ENCODE measurements around the gene NRARP. TPM values are rescaled to one million over a fixed set of nuclear protein-coding genes. Genes with fewer than 3 reads are reported as not detected.
A peak's percentile ranks its signal among the peaks of the same experiment; 100 is the strongest.

NRARP gene
- total RNA-seq, 1 experiment from 2014 or later = 16.9 TPM

DNA sequence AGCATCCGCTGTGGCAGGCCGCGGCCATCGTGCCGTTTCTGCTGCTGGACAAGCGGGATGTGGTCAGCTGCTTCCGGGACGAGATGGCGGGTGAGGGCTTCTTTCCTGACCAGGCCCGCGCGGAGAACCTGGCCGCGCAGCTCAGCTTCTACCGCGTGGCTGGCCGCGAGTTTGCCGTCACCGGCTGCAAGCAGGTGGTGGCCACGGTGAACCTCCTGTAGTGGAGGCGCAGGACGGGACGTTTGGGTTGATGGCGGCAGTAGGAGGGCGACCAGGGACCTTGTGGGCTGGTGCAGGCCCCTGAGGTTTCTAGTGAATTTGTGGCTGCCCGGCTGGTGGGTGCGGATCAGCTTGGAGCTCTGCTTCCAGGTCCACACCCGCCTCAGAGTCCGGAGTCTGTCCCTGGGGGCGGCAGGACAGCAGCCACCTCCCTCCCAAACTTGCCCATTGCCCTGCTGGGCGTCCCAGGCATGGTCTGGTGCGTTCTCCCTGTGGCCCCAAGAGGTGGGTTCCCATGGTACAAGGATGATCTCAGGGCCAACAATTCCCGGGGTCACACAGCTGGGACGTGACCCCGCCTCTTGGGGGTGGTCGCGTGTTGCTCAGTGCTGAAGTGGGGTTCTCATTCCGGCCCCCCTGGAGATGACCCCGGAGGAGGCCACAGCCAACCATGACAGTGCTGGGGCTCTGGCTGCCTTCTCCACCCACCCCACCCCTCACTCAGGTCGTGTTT is 22.2 kb downstream of the NRARP start:
- TF ChIP-seq SIN3A (IDR thresholded peaks at IDR 0.05; ENCODE audit: borderline replicate concordance, insufficient read depth, low read depth, low read length) (no peak), TCF7L2 (IDR thresholded peaks at IDR 0.05; ENCODE audit: low read depth, low read length) (no peak)
- TF ChIP-seq, protein P1, sequence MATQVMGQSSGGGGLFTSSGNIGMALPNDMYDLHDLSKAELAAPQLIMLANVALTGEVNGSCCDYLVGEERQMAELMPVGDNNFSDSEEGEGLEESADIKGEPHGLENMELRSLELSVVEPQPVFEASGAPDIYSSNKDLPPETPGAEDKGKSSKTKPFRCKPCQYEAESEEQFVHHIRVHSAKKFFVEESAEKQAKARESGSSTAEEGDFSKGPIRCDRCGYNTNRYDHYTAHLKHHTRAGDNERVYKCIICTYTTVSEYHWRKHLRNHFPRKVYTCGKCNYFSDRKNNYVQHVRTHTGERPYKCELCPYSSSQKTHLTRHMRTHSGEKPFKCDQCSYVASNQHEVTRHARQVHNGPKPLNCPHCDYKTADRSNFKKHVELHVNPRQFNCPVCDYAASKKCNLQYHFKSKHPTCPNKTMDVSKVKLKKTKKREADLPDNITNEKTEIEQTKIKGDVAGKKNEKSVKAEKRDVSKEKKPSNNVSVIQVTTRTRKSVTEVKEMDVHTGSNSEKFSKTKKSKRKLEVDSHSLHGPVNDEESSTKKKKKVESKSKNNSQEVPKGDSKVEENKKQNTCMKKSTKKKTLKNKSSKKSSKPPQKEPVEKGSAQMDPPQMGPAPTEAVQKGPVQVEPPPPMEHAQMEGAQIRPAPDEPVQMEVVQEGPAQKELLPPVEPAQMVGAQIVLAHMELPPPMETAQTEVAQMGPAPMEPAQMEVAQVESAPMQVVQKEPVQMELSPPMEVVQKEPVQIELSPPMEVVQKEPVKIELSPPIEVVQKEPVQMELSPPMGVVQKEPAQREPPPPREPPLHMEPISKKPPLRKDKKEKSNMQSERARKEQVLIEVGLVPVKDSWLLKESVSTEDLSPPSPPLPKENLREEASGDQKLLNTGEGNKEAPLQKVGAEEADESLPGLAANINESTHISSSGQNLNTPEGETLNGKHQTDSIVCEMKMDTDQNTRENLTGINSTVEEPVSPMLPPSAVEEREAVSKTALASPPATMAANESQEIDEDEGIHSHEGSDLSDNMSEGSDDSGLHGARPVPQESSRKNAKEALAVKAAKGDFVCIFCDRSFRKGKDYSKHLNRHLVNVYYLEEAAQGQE (IDR thresholded peaks at IDR 0.05; ENCODE audit: insufficient read depth in 1 of 2, low read depth in 2 of 2, low read length in 1 of 2) = no peak
- TF ChIP-seq, protein P2, sequence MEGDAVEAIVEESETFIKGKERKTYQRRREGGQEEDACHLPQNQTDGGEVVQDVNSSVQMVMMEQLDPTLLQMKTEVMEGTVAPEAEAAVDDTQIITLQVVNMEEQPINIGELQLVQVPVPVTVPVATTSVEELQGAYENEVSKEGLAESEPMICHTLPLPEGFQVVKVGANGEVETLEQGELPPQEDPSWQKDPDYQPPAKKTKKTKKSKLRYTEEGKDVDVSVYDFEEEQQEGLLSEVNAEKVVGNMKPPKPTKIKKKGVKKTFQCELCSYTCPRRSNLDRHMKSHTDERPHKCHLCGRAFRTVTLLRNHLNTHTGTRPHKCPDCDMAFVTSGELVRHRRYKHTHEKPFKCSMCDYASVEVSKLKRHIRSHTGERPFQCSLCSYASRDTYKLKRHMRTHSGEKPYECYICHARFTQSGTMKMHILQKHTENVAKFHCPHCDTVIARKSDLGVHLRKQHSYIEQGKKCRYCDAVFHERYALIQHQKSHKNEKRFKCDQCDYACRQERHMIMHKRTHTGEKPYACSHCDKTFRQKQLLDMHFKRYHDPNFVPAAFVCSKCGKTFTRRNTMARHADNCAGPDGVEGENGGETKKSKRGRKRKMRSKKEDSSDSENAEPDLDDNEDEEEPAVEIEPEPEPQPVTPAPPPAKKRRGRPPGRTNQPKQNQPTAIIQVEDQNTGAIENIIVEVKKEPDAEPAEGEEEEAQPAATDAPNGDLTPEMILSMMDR (IDR thresholded peaks at IDR 0.05) = no peak
- POLR2A ChIA-PET = no interaction called here
- CTCF ChIA-PET = interaction anchor here (0.5 kb wide), 1 partner anchor 47 kb away, joined by 6 read pairs; no protein-coding TSS in a partner anchor
- no peak for ATAC-seq
- intact Hi-C loops (cut with micrococcal nuclease; ENCODE audit: unreplicated experiment) = no loop called here
- Histone ChIP-seq H3K4me1 (ENCODE audit: control insufficient read depth, insufficient read depth, low read length) (peaks cover 13% of the 10 kb centered on the region), H3K36me3 (ENCODE audit: control insufficient read depth, insufficient read depth, low read length) (peaks cover 3% of the 10 kb centered on the region; the same call in 1 of the 2 replicates), H3K9me3 (ENCODE audit: control insufficient read depth, insufficient read depth, low read depth, low read length) (no peaks in the 10 kb centered on the region), H3K27me3 (ENCODE audit: control insufficient read depth, insufficient read depth, low read length) (no peaks in the 10 kb centered on the region), H3K4me3 (ENCODE audit: low read depth in 2 of 2, low read length in 2 of 2) (no peak overlapping the region), H3K27ac (ENCODE audit: low read length) (no peak overlapping the region)
- BruUV-seq (replicated peaks) = no TSS peak
- in situ Hi-C loops (cut with HindIII; ENCODE audit: low pct_unique_long_range_greater_than_20kb, low sequenced_read_pairs) = no loop called here
- DNase-seq (ENCODE audit: low read depth, low spot score) = no peak

DNA sequence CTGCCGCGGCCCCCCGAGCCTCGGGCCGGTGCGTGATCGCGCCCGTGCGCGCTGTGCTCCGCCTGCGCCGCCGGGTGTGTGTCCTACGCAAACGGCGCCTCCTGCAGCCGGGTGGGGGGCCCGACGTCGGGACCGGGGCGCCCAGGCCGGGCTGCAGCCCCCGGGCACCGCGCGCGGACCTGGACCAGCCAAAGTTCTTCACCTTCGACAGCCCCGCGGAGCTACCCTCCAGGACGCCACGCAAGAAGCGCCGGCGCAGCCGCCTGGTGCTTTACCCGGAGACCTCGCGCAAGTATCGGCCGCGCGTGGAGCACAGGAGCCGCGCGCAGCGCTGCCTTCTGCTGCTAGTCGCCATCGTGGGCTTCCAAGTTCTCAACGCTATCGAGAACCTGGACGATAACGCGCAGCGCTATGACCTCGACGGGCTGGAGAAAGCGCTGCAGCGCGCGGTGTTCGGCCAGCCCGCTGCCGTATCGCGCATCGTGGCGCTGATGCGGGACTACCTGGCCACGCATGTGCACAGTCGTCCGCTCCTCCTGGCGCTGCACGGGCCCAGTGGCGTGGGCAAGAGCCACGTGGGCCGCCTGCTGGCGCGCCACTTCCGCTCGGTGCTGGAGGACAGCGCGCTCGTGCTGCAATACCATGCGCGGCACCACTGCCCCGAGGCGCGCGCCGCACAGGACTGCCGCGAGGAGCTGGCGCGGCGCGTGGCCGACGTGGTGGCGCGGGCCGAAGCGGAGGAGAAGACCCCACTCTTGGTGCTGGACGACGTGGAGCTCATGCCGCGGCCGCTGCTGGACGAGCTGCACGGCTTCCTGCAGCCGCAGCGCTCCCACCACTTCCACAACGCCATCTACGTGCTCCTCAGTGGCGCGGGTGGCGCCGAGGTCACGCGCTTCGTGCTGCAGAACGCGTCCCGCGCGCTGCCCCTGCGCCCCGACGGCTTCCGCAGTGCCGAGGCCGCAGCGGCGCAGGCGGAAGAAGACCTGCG is 23.1 kb downstream of the NRARP start:
- ATAC-seq (no peak), DNase-seq (ENCODE audit: low read depth, low spot score) (no peak)
- CTCF ChIA-PET = interaction anchor here (0.5 kb wide), 1 partner anchor 46 kb away, joined by 6 read pairs; no protein-coding TSS in a partner anchor
- BruUV-seq (replicated peaks) = no TSS peak
- TF ChIP-seq, protein P2 (IDR thresholded peaks at IDR 0.05) = no peak
- TF ChIP-seq, protein P1 (IDR thresholded peaks at IDR 0.05; ENCODE audit: insufficient read depth in 1 of 2, low read depth in 2 of 2, low read length in 1 of 2) = no peak
- peak overlapping the region; percentile 55 to 73 for H3K4me3 ChIP-seq (ENCODE audit: low read depth in 2 of 2, low read length in 2 of 2)
- intact Hi-C loops (cut with micrococcal nuclease; ENCODE audit: unreplicated experiment) = no loop called here
- no peaks in the 10 kb centered on the region for H3K27me3 ChIP-seq (ENCODE audit: control insufficient read depth, insufficient read depth, low read length)
- no peaks in the 10 kb centered on the region for H3K9me3 ChIP-seq (ENCODE audit: control insufficient read depth, insufficient read depth, low read depth, low read length)
- peaks cover 3% of the 10 kb centered on the region; the same call in 1 of the 2 replicates for H3K36me3 ChIP-seq (ENCODE audit: control insufficient read depth, insufficient read depth, low read length)
- H3K4me1 ChIP-seq (ENCODE audit: control insufficient read depth, insufficient read depth, low read length) = peaks cover 13% of the 10 kb centered on the region
- POLR2A ChIA-PET = no interaction called here
- no peak overlapping the region for H3K27ac ChIP-seq (ENCODE audit: low read length)
- in situ Hi-C loops (cut with HindIII; ENCODE audit: low pct_unique_long_range_greater_than_20kb, low sequenced_read_pairs) = no loop called here
